AG09319 (cell line): ENCODE data around the gene LDAH.
A peak's percentile ranks its signal among the peaks of the same experiment; 100 is the strongest.

Experiments
- DNase-seq: peaks from one replicate; pipeline ENCODE4 v3.0.0-alpha.2; 2010; ENCODE audit warnings: low read depth; ENCODE audit errors: extremely low read depth
- CTCF ChIP-seq: IDR thresholded peaks from 2 replicates; pipeline ENCODE4 v1.5.1; 2011; ENCODE audit warnings: low read depth, mild to moderate bottlenecking, inconsistent platforms, low read length, moderate library complexity

LDAH gene

GRCh38 chr2:20638646-20639430 lies 184.1 kb downstream of the LDAH start:
- no peak for DNase-seq
- TF ChIP-seq CTCF = no peak

DNA sequence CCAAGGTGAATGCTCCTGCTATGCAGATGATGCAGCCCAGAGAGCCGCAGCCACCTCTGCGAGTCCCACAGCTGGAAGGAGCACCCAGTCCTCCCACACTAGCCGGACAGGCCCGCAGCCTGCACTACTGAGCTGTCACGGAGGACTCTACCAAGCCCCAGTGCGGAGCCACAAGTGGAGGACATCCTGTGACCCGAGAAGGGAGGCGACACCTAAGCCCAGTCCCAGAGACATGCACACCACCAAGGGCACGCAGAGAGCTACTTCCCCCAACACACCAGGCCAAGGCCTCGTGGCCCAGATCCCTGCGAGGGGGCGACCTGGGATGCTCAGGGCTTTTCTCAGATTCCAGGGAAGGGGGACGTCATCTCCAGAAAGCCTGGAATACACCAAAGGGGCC lies 184.9 kb downstream of the LDAH start:
- DNase-seq = no peak
- TF ChIP-seq CTCF = no peak

DNA sequence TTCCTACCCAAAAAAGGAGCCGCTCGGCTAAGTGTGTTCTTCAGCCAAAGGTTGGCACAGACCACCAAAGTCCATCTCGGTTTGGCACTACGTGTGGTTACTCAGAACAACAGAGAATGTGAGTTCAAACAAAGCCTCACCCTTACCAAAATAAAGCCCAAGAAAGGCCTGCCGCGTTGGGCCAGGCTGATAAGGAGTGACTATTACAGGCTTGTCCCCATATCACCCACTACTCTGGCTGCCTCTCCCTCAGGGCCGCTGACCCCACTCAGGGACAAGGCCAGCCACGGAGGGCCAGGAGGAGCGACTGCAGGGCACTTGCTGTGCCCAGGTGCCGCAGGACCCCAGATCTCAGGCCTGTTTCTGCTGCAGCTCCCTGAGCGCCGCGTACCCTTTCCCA lies 185.8 kb downstream of the LDAH start:
- no peak for TF ChIP-seq CTCF
- DNase-seq = no peak

DNA sequence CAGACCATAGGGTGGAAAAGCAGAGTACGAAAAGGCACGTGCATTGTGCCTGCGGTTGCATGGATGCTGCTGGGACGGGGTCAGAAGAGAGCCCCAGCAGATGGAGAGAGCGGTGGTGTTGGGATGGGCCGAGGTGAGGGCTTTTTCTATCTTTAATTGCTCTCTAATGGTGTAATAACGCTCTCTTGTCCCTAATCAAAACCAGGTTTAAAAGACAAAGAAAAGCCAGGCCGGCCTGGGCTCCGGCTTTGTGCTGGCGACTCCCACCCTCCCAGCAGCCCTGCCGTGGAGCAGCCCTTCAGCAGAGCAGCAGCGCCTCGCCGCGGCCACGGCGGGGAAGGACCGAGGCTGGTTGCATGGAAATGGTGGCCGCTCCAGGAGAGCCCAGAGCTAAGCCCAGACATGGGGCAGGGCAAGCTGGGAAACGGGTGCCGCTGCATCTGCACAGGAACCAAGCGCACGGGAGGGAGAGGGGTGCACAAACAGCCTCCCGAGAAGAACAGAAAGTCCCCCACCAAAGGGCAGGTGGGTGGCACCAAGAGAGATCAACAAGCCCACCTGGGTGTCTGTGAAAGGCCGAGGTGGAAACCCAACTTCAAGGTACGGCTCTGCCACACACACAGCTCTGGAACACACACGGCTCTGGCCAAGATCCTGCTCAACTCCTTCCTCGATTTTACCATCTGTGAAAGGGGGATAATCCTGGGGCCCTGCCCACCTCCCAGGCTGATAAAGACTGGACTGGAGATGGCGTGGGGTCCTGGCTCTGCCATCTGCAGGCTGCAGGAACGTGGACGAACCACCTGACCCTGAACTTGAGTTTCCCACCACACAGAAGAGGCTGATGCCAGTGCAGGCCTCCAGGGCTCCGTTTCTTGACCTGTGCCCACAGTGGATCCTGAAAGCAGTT lies 187.0 kb downstream of the LDAH start:
- DNase-seq = peak; percentile 70

GRCh38 chr2:20635113-20635510 lies 187.8 kb downstream of the LDAH start:
- DNase-seq = no peak
- no peak for TF ChIP-seq CTCF

More for the DNA sequence above, 187.0 kb downstream of the LDAH start:
- peak; percentile 98 for TF ChIP-seq CTCF

DNA sequence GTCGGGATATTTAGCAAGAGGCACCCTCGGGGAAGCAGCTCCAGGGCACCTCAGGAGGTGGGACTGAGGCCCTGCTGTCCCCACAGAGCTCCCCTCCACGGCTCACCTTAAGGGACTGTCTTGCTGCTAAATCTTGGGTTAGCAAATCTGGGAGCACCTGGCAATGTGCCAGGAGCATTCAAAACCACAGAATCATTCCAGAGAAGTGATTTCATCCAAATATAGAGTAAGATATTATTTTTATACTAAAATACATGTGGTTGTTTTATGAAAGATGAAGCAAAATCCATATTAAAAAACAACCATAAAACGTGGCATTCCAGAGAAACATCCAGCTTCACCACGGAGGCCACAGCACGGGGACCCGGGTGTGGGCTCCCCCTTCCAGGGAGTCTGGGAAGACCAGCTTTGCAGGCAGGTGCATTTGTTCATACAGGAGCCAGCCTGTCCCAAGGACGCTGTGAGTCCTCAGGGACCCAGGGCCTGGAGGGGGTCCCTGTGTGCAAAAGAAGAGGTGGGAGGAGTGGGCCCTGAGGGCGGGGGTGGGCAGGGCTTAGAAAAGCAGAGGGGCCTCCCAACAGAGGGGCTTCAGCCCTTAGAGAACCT lies 188.3 kb downstream of the LDAH start:
- no peak for TF ChIP-seq CTCF
- no peak for DNase-seq
